Lung (tissue), 16 donors: Measurements from ENCODE around the gene ARHGDIB. TPM values are rescaled to one million over a fixed set of nuclear protein-coding genes. Genes with fewer than 3 reads are reported as not detected.

Experiments used
- ATAC-seq: fragments of 200-7000 bp; cut with Tn5 transposase; one replicate; pipeline ENCODE4 v1.9.1; 2020; ENCODE audit warnings: moderate number of reproducible peaks; ENCODE audit not compliant: insufficient read depth, low FRiP score
- DNase-seq, 3 donors: peaks; one replicate each; pipeline ENCODE4 v3.0.0-alpha.2; 2013 to 2017
- H3K27ac ChIP-seq, 2 donors: one replicate each; pipeline ENCODE4 v1.5.1; 2013; ENCODE audit warnings: mild to moderate bottlenecking in 2 of 2, moderate library complexity in 2 of 2, control low read depth in 1 of 2, inconsistent platforms in 1 of 2, low read depth in 1 of 2, low read length in 1 of 2
- H3K27me3 ChIP-seq, 3 donors: one replicate each; pipeline ENCODE4 v1.5.1; 2013; ENCODE audit warnings: low read length in 2 of 3; ENCODE audit not compliant: control insufficient read depth in 3 of 3, insufficient read depth in 3 of 3
- H3K36me3 ChIP-seq, 4 donors: one replicate each; pipeline ENCODE4 v1.5.1; 2013; ENCODE audit warnings: low read length in 4 of 4, mild to moderate bottlenecking in 1 of 4, moderate library complexity in 1 of 4; ENCODE audit not compliant: control insufficient read depth in 4 of 4, insufficient read depth in 4 of 4
- H3K4me1 ChIP-seq, 5 donors: one replicate each; pipeline ENCODE4 v1.5.1; 2013; ENCODE audit warnings: low read length in 5 of 5, mild to moderate bottlenecking in 2 of 5, moderate library complexity in 1 of 5; ENCODE audit not compliant: control insufficient read depth in 5 of 5, insufficient read depth in 5 of 5
- H3K4me3 ChIP-seq: one replicate; pipeline ENCODE4 v1.5.1; 2013; ENCODE audit warnings: mild to moderate bottlenecking, control low read depth, moderate library complexity
- H3K9ac ChIP-seq, 2 donors: one replicate each; pipeline ENCODE4 v1.5.1; 2013; ENCODE audit warnings: low read length in 2 of 2, control low read depth in 1 of 2; ENCODE audit not compliant: insufficient read depth in 1 of 2
- H3K9me3 ChIP-seq, 4 donors: one replicate each; pipeline ENCODE4 v1.5.1; 2013; ENCODE audit warnings: low read length in 3 of 4, mild to moderate bottlenecking in 1 of 4, moderate library complexity in 1 of 4; ENCODE audit not compliant: control insufficient read depth in 4 of 4, insufficient read depth in 3 of 4
- CTCF ChIP-seq: IDR thresholded peaks from 2 replicates; pipeline ENCODE4 v1.5.1; 2012; ENCODE audit warnings: mild to moderate bottlenecking; ENCODE audit errors: control extremely low read depth, extremely low read depth
- WGBS, 2 donors: extraction: QIAGEN DNeasy Blood & Tissue Kit; methylation state at CpG; one replicate each; pipeline ENCODE4 v1.1.7; 2013; 5-methylcytosine and 5-hydroxymethylcytosine counted together
- long read RNA-seq, 5 donors: transcript quantifications; one replicate each; lab custom pipeline, GENCODE V29; 2026
- polyA plus RNA-seq, 2 donors: library from polyadenylated mRNA; stranded (reverse); fragments of 200-250 nt; gene quantifications; one replicate each; pipeline ENCODE4 v1.2.1, GENCODE V29; 2013
- total RNA-seq, 2 donors: library from RNA; depleted of rRNA in 1 of 2; stranded (reverse); fragments of >200 nt in 1 of 2; gene quantifications; one replicate each; pipeline ENCODE4 v1.2.1, GENCODE V29; 2014 to 2021
- donor health status: control.
- donor health status: control.
- donor health status: Bipolar disorder and iron deficiency.
- donor health status: healthy.
- donor health status: DM: yes; HTN: yes; CAD: no.

ARHGDIB gene
- total RNA-seq (100 to 1,000 TPM in 1 of 2 donors, 10 to 100 TPM in 1; 66.5 to 250 TPM), polyA plus RNA-seq (100 to 1,000 TPM; 269 to 597 TPM)
- long read RNA-seq, donor 1, transcript ARHGDIB-201 (6 exons, 1,256 nt): major isoform, 39 of 72 reads
- long read RNA-seq, donor 1, partial matches to known transcripts: 28 of 72 reads
- long read RNA-seq, donor 1, other reads (novel, unspliced or antisense): 0 of 72 reads
- long read RNA-seq, donor 2, transcript ARHGDIB-201 (6 exons, 1,256 nt): major isoform, 17 of 18 reads
- long read RNA-seq, donor 2, partial matches to known transcripts: 0 of 18 reads
- long read RNA-seq, donor 2, other reads (novel, unspliced or antisense): 0 of 18 reads
- long read RNA-seq, donor 3, transcript ARHGDIB-201 (6 exons, 1,256 nt): major isoform, 20 of 30 reads
- long read RNA-seq, donor 3, partial matches to known transcripts: 10 of 30 reads
- long read RNA-seq, donor 3, other reads (novel, unspliced or antisense): 0 of 30 reads
- long read RNA-seq, donor 4, transcript ARHGDIB-201 (6 exons, 1,256 nt): major isoform, 9 of 16 reads
- long read RNA-seq, donor 4, partial matches to known transcripts: 7 of 16 reads
- long read RNA-seq, donor 4, other reads (novel, unspliced or antisense): 0 of 16 reads
- long read RNA-seq, donor 5, transcript ARHGDIB-201 (6 exons, 1,256 nt): major isoform, 29 of 31 reads
- long read RNA-seq, donor 5, partial matches to known transcripts: 0 of 31 reads
- long read RNA-seq, donor 5, other reads (novel, unspliced or antisense): 0 of 31 reads

DNA sequence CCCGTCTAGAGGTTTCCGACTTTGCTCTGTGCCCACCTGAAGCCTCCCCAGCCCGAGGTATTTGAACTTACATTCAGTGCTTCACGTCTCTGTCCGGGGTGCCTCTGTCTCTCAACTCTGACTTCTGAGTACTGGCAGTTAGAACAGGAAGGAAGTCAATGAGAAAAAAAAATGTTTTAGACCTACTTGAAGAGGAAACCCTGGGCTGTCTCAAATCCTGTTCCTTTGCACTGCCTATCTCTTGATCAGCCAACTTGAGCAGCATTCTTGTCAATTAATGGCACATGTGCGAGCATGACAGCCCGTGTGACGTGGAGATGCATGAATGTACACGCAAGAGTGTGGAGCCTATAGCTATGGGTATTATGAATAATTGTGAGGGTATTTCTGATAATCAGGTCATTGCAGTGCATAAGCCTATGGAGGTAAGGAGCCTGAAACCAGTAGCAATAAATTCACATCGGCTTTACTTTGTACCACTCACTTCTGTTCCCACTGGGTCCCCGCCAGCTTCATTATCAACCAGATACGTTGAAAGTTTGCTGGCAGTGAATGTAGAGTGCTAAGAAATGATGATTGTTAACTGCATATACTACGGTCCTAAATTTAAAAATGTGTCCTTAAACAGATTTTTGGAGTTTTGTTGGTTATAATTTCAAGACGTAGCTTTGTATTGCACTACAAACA lies at the start of gene ARHGDIB:
ARHGDIB (minus strand) TSS at position 136 of the 687 bp plus-strand sequence. CDS start 10,889 bp downstream, outside the sequence.
- H3K36me3 ChIP-seq: no peaks in the 10 kb centered on the region
- no peak for TF ChIP-seq CTCF
- peak in 1 of 3 donors; percentile 29 for DNase-seq
- 9 to 17% methylated on average over 14 of the region's 14 CpGs for WGBS, 2 donors
- H3K4me1 ChIP-seq: peaks cover 0 to 6% (median 3%) of the 10 kb centered on the region in 5 donors
- H3K9me3 ChIP-seq: no peaks in the 10 kb centered on the region
- H3K27ac ChIP-seq: peak within 1 kb of the TSS; percentile 64 to 79
- H3K4me3 ChIP-seq: peak within 1 kb of the TSS; percentile 17
- H3K27me3 ChIP-seq: no peaks in the 10 kb centered on the region
- ATAC-seq: peak; percentile 81
- peak within 1 kb of the TSS in 1 of 2 donors; percentile 39 for H3K9ac ChIP-seq

DNA sequence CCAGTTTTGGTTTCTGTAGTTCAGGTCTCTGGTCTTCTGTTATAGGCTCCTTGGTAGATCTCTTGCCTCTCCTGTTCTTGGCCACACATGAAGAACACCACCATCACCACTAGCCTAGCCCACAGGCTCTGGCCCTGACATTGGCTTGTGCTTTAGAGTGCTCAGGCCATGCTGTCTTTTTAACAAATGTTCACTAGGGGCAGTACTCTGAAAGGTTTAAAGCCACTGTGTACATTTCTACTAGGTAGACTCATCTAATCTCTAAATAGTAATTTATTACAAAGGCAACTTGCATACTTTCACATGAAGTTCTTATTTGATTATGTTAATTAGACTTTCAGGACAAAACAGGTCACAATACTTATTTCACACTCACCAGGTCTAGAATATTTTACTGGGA lies 49.8 kb upstream of the ARHGDIB start:
- Histone ChIP-seq H3K9ac (no peak overlapping the region), H3K36me3 (no peaks in the 10 kb centered on the region), H3K27ac (no peak overlapping the region), H3K4me1 (no peaks in the 10 kb centered on the region), H3K4me3 (no peak overlapping the region), H3K27me3 (no peaks in the 10 kb centered on the region), H3K9me3 (no peaks in the 10 kb centered on the region)
- no peak for ATAC-seq
- DNase-seq: no peak
- TF ChIP-seq CTCF: no peak

- Histone ChIP-seq H3K4me1 (no peaks in the 10 kb centered on the region), H3K4me3 (no peak overlapping the region), H3K9me3 (no peaks in the 10 kb centered on the region), H3K36me3 (no peaks in the 10 kb centered on the region), H3K27ac (no peak overlapping the region), H3K27me3 (no peaks in the 10 kb centered on the region), H3K9ac (no peak overlapping the region)
- TF ChIP-seq CTCF: no peak
- DNase-seq (no peak), ATAC-seq (no peak)
- 59 to 69% methylated on average over 3 of the region's 3 CpGs for WGBS, 2 donors
Measured at GRCh38 chr12:15007551-15007950, 46.1 kb upstream of the ARHGDIB start.
